NCI-H446 (cell line): ENCODE results near the gene RGS3.
A peak's percentile ranks its signal among the peaks of the same experiment; 100 is the strongest.

Experiments used
- DNase-seq, 2 experiments: peaks; one replicate each; lab custom pipeline; 2025; lab: John Stamatoyannopoulos, UW

Gene RGS3

GRCh38 chr9:113585555-113585954 lies 122.0 kb downstream of the RGS3 start:
- DNase-seq, result no peak

- DNase-seq, result peak in 1 of 2 experiments; percentile 17
These were observed 124.0 kb downstream of the RGS3 start for GRCh38 chr9:113587471-113588031.

GRCh38 chr9:113588242-113588810 lies 124.8 kb downstream of the RGS3 start:
- DNase-seq, result no peak

- DNase-seq, result no peak
These were observed 125.4 kb downstream of the RGS3 start for GRCh38 chr9:113588936-113589335.

- DNase-seq, result no peak
These were observed 125.9 kb downstream of the RGS3 start for GRCh38 chr9:113589407-113589806.

- no peak for DNase-seq
These were observed 126.4 kb downstream of the RGS3 start for GRCh38 chr9:113589890-113590289.

GRCh38 chr9:113590389-113590788 lies 126.9 kb downstream of the RGS3 start:
- no peak for DNase-seq

- peak in 1 of 2 experiments; percentile 66 for DNase-seq
These were observed 127.7 kb downstream of the RGS3 start for GRCh38 chr9:113590991-113591898.

GRCh38 chr9:113591899-113592625 lies 128.5 kb downstream of the RGS3 start:
- no peak for DNase-seq

- DNase-seq, result no peak
These were observed 129.5 kb downstream of the RGS3 start for GRCh38 chr9:113592876-113593575.

GRCh38 chr9:113593682-113594281 lies 130.3 kb downstream of the RGS3 start:
- DNase-seq, result no peak

- no peak for DNase-seq
These were observed 131.2 kb downstream of the RGS3 start for GRCh38 chr9:113594484-113595299.

GRCh38 chr9:113596616-113597320 lies 133.2 kb downstream of the RGS3 start:
- DNase-seq, result no peak

- no peak for DNase-seq
These were observed 134.1 kb downstream of the RGS3 start for GRCh38 chr9:113597390-113598241.

GRCh38 chr9:113598451-113598850 lies 134.9 kb downstream of the RGS3 start:
- no peak for DNase-seq

GRCh38 chr9:113598883-113599282 lies 135.4 kb downstream of the RGS3 start:
- DNase-seq, result no peak

GRCh38 chr9:113599646-113600022 lies 136.1 kb downstream of the RGS3 start:
- peak in 1 of 2 experiments; percentile 59 for DNase-seq

- DNase-seq, result no peak
These were observed 136.7 kb downstream of the RGS3 start for GRCh38 chr9:113600023-113600823.
